Measurements from ENCODE around the gene LRMDA.

LRMDA gene

DNA sequence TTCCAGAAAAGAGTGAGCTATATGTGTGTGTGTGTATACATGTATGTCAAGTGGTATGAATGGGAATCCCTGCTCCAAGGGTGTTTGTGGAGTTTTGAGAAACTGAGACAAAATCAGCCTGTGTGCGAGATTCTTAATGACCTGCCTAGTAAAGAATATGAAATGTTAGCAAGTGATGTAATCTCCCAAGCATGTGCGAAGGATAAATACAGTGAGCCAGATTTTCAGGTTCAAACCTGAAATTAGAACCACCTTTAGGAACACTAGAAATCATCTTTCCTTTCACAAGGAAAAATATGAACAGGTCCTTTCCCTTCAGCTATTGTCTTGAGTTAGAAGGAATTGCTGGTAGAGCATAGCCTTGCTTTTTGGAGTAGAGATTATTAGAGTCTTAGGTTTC, 457.6 kb downstream of the LRMDA start:
- no peak for DNase-seq

DNA sequence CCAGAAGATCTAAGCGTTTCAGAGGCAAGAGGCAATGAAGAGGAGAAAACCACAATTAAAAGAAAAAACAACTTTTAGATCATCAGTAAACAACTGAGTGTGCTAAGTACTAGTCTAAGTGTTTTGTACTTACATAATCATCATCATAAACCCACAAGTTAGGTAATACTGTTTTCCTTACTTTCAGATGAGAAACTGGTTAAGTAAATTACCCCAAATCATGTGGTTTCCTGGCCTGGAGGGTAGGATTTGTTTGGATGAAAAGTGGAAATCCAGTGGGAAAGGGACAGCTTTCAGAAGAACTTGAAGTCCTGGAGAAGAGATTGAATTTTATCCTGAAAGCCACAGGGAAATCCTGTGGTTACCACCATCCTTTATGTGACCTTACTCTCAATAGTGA, 463.3 kb downstream of the LRMDA start:
- DNase-seq, result no peak

DNA sequence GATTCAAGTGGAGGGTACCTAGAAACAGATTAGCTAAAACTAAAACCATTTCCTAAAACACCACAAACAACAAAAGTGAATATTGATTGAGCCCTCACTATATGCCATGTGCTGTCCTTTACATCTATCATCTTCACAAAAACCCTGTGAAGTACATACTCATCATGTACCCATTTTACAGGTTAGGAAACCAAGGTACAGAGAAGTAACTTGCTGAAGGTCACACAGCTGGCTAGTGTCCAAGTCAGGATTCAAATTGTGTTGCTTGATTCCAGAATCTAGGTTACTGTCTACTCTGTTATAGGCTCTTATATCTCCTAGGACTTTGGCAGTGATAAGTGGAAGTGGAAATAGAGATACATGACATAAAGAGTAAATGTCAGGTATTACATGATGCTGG, 463.8 kb downstream of the LRMDA start:
- no peak for DNase-seq

DNA sequence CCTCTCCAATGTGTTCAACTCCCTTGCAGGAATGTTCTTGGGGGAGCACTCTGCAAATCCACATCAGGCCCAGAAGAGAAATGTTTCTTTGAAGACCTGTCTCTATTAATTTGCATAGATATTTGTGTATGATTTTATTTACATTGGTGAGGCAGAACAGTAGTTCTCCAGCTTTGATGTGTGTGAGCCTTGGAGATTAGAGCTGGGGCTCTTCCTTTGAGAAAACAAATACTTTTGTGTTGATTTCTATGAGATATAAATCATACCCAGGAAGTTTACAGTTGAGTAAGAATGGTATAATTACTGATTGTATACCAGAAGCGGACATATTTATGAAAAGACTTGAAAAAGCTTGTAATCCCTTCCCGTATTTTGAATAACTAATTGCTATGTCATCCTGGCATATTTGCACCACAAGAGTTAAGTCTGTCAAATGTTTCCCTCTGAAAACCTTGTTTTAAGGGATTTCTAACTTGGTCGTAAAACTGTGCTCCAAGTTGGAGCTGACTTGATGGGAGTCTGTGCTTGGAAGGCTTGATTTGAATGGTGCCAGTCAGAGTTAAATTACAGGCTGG, 468.5 kb downstream of the LRMDA start:
- no peak for DNase-seq

DNA sequence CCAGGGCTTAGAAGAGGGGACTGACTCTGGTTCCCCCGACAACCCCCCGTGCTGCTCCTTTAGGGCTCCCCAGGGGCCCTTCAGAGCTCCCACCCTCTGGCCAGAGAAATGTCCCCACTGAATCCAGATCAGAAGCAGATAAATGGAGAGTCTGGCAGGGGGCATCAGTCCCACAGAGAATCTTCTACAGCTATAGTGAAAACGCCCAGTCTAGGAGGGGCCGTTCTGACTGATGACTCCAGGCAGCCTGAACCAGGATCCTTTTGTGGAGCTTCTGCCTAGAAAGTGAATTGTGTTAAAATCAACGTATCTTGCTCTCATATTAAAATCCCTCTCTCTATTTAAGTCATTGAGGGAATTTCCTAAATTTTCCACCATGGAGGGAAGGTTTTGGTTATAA, 471.4 kb downstream of the LRMDA start:
- no peak for DNase-seq

DNA sequence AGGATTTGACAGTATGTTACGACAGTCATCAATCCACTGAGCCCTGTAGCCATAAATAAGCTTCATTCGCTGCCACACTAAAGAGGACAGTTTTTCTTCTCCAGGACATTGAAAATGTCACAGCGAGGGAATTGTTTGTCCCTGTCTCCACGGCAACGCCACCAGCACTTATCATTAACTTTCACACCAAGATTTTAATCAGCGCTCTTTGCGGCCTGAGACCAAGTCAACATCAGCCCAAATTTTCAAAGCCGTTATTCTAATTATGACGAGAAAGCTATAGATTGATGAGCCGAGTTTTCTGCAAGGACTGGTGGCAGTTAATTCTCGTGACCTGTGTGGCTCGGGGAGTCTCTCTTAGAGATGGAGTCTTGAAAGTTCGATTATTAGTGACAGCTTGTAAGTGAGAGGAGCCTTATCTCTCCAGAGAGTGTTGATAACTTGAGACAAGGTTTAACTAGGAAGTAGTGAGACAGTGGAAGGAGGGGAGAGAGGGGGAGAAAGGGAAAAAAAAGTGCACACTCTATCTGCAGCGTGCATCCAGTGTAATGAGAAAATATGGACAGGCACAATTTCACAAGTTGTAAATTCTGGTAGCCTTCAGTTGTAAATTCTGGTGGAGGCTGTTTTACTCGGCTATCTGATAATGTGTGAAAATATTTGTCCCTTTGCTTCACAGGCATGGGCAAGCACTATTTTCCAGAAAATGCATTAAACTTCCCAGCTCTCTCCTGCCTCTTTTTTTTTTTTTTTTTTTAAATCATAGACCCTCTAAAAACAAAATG, 473.3 kb downstream of the LRMDA start:
- DNase-seq, result no peak

DNA sequence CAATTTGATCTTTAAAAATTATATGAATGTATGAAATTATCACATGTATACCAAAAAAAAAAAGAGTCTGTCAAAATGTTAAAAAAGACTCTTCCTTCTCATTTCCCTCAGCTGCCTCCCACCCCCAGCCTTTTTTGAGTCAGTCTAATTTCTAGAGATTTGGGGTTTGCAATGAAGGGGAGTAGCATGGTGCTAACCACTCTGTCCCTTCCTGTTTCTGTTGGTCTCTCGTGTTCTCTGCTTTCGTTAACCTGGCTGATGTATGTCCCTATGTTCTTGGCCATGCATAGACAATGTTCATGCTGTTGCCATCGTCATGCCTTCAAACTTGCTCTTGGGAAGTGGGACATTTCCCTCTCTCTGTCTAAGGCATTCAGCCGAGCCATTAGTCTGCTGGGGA, 474.1 kb downstream of the LRMDA start:
- DNase-seq, result no peak

DNA sequence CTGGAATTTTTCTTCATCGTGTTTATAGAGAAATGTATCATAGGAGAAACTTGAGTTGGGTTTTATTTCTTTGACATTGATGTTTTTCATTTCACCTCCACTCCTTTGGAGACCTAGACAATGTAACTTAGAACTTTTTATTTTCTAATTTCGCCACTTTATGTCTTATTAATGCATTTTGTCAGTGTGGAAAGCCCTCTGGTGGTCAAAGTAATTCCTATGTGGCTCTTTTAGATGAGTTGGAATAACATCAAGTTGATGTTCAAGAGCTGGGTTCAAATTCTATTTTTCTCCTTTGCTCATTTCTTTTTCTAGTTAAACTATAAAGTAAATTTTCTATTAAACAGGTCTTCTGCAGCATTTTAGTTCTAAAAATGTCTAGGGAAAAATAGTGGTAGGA, 478.6 kb downstream of the LRMDA start:
- DNase-seq, result no peak

DNA sequence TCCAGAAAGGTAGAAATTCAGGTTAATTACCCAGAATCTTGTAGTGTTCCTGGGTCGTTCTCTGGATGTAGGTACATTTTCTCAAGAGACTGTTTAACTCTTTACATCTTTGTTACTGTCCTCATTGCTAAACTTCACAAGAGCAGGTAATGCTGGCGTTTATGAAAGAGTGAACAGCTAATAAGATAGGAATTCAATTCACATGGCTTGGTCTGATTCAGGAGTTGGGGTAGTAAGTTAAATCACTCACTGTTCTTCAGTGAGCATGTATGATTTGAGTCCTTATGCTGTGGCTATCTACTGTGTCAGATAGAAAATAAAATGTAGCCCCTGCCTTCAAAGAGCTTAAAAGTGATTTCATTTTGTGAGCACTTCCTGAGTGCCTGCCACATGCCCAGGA, 480.0 kb downstream of the LRMDA start:
- no peak for DNase-seq

DNA sequence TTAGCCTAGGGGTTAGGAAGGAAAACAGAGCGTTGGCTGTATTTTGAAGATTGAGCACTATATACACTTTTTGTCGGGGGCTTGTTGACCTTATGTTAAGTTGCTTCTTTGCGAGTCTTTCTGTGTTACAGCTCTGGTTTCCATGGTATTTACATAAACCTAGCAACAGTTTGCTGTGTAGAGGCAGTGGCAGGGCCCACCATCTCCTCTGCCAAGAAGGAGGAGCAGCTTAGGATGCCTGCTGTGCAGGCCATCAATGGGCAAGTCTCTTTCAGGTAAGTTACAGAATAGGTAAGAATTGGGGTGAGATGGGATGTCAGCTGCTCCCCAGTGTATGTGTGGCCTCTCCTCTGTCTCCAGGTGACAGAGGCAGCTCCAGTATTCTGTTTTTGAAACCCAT, 485.5 kb downstream of the LRMDA start:
- DNase-seq, result no peak

DNA sequence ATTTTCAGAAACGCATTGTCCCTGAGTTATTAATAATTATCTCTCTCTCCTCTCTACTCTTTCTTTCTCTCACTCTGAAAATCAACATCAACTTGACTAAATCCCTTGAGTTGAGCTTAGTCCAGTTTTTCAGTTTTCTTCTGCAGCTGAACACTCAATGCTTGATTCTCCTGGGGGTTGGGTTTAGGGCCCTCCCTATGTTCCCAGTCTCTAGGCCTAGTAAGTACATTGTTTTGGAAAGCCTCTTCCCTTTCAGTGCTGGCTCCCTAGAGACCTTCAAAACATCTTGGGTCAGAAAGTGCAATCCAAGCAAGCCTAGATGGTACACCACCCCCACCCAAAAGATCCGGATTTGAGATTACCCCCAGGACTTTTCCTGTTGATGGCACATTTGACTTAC, 488.5 kb downstream of the LRMDA start:
- DNase-seq, result no peak

DNA sequence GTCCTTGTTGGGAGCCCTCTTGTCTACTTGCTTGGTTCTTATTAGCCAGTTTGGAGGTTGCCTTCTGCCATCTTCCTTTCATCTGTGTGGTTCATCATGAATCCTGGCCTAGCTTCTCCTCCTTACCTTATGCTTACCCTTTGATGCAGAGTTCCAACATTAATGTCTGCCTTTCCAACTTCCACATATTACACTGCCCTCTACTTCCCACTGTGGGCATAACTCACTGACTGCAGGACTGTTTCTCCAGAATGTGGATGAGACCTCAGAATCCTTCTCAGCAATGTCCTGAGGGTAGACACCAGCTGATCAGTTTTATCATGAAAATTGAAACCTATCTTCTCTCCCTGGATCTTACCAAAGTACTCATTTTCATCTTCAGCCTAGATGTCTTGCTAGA, 491.0 kb downstream of the LRMDA start:
- DNase-seq, result no peak

DNA sequence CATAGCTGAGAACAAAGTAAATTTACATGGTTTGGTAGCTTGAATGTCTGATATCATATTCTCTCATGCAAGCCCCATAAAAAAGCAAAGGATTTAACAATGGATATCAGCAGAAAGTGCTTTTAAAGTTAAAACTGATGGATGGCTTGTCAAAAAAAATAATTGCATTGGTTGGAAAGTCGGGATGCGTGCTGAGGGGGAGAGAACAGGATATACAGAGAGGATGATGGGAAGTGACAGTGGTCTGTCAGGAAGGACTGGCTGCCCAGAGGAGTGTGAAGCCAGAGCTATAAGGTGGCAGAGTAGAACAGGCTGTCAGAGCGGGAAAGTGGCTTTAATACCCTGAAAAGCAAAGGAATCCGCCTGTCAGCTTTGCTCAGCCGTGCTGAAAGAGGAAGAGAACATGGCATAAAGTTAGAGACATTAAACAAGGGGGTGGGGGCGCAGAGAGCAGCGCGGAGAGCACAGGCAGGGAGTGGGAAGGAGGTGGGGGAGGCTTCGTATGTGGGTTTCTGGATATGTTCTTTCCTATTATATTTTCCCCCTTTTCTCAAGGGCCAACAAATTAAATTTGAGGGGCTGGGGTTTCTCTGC, 493.0 kb downstream of the LRMDA start:
- no peak for DNase-seq

DNA sequence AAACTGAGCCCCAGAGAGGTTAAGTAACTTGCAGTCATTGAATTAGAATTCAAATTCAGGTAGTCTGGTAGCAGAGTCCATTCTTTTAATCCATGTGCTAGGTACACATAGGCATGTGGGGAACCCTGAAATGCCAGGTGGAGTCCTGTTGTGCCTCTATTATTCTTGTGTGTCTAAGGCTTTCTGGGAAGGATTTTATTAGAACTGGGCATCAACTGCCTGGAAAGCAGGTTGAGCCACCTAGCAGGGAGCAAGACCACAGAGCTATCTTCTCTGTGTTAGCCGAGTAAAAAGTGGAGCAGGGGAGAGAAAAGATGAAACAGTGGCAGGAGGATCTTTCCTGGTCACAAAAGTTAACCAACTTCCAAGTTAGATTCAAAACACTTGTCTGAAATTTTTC, 494.6 kb downstream of the LRMDA start:
- no peak for DNase-seq

DNA sequence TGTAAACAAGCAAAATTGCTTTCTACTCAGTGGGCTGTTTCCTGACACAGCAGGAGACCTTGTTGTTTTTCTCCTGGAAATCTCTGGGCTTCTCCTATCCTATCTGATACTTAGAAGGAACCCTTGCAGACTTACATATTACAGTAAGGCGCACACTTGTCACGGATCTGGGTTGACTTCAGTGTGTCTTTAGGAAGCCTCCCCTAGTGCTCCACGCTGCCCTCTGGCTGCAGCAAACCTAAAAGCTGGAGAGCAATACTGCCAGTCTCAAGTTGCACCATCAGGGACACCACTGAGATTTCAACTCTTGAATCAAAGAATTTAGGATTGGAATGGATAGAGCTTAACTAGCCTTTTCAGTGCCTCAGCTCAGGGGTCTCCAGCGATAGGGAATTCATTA, 495.3 kb downstream of the LRMDA start:
- DNase-seq, result peak; percentile 24

DNA sequence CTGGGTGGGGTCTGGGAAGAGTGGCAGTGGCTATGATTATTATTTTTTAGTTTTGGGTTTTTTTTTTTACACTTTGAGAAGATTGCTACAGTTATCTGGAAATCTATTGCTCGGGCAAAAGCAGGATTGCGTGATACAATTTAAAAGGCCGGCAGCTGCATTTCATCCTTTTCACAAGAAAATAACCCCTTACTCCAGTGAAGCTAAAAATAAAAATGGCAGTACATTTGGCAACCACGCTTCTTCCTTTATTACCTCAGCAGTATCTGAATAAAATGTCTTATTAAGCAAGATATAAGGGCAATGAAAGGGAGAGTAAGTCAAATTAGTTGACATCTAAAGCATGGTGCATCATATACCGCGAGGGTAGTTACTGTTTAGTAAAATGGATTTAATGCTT, 496.8 kb downstream of the LRMDA start:
- DNase-seq, result no peak

DNA sequence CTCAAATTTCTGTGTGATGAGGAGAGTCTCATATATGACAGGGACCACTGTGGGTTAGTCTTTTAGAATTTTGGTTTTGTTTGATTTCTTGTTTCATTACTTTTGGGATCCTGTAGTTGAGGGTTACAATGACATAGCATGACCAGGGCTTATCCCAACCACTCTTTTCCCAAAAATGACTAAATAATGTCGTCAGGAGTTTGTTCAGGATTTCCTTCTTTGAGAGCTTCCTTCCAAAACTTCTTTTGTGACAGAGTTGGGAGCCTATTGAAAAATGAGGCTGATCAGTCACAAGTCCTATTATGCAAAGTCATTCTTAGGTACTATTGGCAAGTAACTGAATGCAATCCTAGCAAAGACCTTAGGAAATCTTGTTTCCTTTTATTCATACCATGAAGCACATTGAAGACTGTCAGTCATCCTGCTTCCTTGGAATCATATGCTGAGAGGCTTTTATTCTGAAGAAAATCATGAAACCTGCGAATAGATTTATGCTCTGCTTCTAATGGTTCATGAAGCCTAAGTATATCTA, 498.3 kb downstream of the LRMDA start:
- no peak for DNase-seq

DNA sequence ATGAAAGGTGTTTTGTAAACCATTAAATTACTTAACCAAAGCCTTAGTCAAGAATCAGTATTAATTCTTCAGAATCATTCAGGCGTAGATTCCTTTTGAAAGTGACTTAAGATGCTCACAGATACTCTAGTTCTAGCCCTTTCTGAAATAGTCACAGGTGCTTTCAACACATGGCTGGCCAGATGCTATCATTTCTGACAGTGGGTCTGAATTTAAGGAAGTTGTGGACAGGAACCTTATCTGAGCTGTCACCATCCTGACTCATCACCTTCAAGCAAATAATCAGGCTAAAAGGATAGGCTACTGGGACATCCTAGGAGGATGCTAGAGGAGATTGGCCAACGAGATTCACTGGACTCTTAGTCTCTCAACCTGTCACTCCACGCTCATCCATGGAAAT, 501.5 kb downstream of the LRMDA start:
- no peak for DNase-seq

DNA sequence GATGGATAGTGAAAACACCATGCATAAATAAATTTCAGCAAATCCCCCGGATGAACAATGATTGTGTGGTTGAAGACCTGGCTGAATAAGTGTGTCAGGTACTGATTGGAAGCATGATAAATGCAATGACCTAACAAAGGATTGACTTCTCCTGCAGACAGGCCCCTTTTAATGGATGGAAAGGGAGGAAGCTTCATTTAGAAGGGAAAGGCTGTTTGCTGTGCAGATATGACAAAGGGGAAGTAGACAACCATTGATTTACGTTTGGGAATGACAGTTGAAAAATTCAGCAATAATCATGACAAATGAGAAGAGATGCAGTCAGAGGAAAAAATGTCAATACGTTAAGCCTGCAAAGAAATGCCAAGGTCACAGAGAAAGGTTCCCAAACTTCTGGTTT, 503.8 kb downstream of the LRMDA start:
- DNase-seq, result no peak

DNA sequence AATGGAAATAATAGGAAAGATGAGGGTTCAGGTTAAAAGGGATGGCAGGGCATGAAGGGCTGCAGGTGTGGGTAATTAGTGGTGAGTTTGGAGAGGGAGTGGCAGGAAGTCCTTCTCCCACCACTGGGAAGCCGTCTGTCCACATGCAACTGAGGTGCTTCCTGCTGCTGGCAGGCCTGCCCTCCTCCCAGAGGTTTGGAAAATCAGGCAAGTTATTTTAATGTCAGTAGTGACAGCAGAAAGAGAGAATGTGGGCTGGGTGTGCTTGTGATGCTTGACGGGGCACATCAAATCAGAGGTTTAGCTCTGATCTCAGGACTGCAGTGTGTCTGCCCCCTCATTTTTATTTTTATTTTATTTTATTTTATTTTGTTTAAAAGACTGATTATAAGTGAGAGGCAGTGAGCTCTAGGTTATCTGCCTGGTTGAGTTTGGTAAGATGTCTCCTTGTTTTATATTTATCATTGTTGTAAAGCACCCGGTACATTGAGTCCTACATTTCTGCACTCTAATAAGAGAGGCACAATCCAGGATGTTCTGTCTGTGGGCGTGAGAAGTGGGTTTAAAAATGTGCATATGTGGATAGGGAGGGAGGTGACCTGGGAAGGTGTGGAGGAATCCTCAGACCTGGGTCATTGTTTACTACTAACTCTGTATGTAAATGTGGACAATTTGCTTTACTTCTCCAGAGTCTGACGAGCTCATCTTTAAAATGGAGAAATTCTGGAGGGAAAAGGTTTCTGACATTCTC, 504.4 kb downstream of the LRMDA start:
- DNase-seq, result no peak

DNA sequence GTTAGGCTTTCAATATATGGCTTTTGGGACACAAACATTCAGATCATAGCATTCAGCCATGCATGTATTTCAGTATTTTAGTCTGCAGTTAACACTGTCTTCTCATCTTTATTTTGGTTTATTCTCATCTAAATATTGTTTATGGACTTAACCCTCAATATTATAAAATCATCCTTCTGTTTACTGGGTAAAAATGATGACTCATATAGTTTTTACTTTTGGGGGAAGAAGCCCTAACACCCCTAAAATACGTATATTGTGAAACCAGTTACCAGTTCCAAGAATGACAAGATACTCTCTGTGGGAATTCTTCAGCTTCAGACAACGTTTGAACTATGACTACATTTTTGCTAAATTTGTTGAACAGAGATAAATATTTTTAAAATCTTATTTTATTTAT, 505.4 kb downstream of the LRMDA start:
- no peak for DNase-seq

DNA sequence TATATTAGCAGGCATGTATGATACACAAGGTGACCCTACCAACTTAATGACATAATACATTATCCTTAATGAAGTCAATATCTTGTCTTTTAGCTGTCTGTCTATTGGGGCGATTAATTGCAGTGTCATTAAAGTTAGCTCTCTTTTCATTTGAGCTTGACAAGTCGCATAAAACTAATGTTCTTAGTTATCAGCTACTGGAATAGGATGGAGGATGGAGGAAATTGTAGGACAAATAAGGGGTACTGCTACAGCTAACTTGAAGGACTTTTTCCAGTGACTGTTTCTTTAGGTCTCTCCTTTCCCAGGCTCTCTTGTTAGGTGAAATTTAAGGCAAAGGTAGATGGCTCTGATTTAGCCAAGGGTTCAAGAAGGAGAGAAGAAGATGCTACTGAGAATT, 506.4 kb downstream of the LRMDA start:
- DNase-seq, result no peak

DNA sequence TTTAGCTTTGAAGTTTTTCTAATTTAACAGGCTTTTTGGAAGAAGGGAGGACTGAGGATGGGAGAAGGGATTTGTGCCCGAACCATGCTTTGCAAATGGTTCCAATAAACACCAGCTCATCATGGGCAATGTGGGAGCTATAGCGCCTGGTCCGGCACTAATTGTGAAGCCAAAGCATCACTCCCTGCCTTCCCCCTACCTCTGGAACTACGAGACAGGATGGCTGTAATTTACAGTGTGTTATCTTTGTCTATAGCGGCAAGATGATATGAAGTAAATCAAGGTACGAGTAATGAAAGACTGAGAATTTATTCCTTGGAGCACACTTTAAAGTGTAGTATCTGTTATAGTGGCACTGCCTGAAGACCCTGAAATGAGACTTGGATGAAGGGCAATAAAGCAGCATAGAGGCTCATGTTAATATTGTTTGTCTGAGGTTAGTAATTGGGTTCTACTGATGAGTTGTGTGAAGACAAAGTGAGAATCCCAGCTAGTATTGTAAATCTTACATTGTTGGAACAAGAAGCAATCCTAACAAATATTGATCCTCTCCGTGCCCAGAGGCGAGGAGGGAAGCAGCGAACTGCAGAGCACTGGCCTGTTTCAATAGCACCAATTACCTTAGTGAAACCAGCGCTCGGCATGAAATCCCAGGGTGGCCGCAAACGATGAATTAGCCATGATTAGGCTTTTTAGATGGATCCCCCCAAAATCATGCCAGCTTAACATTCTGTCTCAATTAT, 507.1 kb downstream of the LRMDA start:
- no peak for DNase-seq
